T-helper 2 cell treated with Interferon-gamma antibody and Interleukin-4, amounts not matched to agents 5 μg/mL and 100 μg/mL, for 36 hours (primary cell): ENCODE measurements around the gene CAB39.

ENCODE experiments used
- DNase-seq: peaks from one replicate; pipeline ENCODE4 v3.0.0; 2021; ENCODE audit warnings: low spot score
- H3K27ac Mint-ChIP-seq: one replicate; pipeline ENCODE4 v1.8.0; 2021; ENCODE audit warnings: mild to moderate bottlenecking, mixed read lengths
- H3K27me3 Mint-ChIP-seq: one replicate; pipeline ENCODE4 v1.8.0; 2021; ENCODE audit warnings: low read depth, mixed read lengths
- H3K36me3 Mint-ChIP-seq: one replicate; pipeline ENCODE4 v1.8.0; 2021; ENCODE audit warnings: low read depth, mixed read lengths
- H3K4me1 Mint-ChIP-seq: one replicate; pipeline ENCODE4 v1.8.0; 2021; ENCODE audit warnings: low read depth, mixed read lengths
- H3K4me3 Mint-ChIP-seq: one replicate; pipeline ENCODE4 v1.8.0; 2022; ENCODE audit warnings: mild to moderate bottlenecking, moderate library complexity, mixed read lengths
- H3K9me3 Mint-ChIP-seq: one replicate; pipeline ENCODE4 v1.8.0; 2021; ENCODE audit warnings: mixed read lengths

Gene CAB39

GRCh38 chr2:230735884-230736283 is 23.2 kb downstream of the CAB39 start:
- Mint-ChIP-seq H3K36me3 (peaks cover 47% of the 10 kb centered on the region), H3K4me3 (peak overlapping the region; percentile 50), H3K27me3 (no peaks in the 10 kb centered on the region), H3K9me3 (no peaks in the 10 kb centered on the region), H3K4me1 (peaks cover 69% of the 10 kb centered on the region), H3K27ac (peak overlapping the region; percentile 59)
- DNase-seq = no peak

GRCh38 chr2:230737300-230737699 is 24.7 kb downstream of the CAB39 start:
- DNase-seq = no peak
- Mint-ChIP-seq H3K36me3 (peaks cover 49% of the 10 kb centered on the region), H3K27ac (peak overlapping the region; percentile 41), H3K4me3 (peak overlapping the region; percentile 9), H3K4me1 (peaks cover 65% of the 10 kb centered on the region), H3K27me3 (no peaks in the 10 kb centered on the region), H3K9me3 (no peaks in the 10 kb centered on the region)

GRCh38 chr2:230737791-230738226 is 25.2 kb downstream of the CAB39 start:
- Mint-ChIP-seq H3K4me1 (peaks cover 61% of the 10 kb centered on the region), H3K27ac (peak overlapping the region; percentile 41), H3K4me3 (peak overlapping the region; percentile 12), H3K9me3 (no peaks in the 10 kb centered on the region), H3K27me3 (no peaks in the 10 kb centered on the region), H3K36me3 (peaks cover 50% of the 10 kb centered on the region)
- DNase-seq = no peak

GRCh38 chr2:230738391-230738811 is 25.8 kb downstream of the CAB39 start:
- peaks cover 59% of the 10 kb centered on the region for H3K4me1 Mint-ChIP-seq
- no peaks in the 10 kb centered on the region for H3K27me3 Mint-ChIP-seq
- DNase-seq = no peak
- H3K4me3 Mint-ChIP-seq = peak overlapping the region; percentile 22
- H3K36me3 Mint-ChIP-seq = peaks cover 53% of the 10 kb centered on the region
- H3K27ac Mint-ChIP-seq = peak overlapping the region; percentile 41
- no peaks in the 10 kb centered on the region for H3K9me3 Mint-ChIP-seq

- Mint-ChIP-seq H3K4me1 (peaks cover 54% of the 10 kb centered on the region), H3K4me3 (peak overlapping the region; percentile 22), H3K9me3 (no peaks in the 10 kb centered on the region), H3K27me3 (no peaks in the 10 kb centered on the region), H3K36me3 (peaks cover 54% of the 10 kb centered on the region), H3K27ac (no peak overlapping the region)
- DNase-seq = no peak
These were observed 26.3 kb downstream of the CAB39 start for GRCh38 chr2:230738924-230739323.

GRCh38 chr2:230739961-230740360 is 27.3 kb downstream of the CAB39 start:
- no peak for DNase-seq
- Mint-ChIP-seq H3K36me3 (peaks cover 45% of the 10 kb centered on the region), H3K27me3 (no peaks in the 10 kb centered on the region), H3K27ac (peak overlapping the region; percentile 3), H3K9me3 (no peaks in the 10 kb centered on the region), H3K4me1 (peaks cover 44% of the 10 kb centered on the region), H3K4me3 (no peak overlapping the region)

GRCh38 chr2:230742781-230743180 is 30.1 kb downstream of the CAB39 start:
- no peak overlapping the region for H3K4me3 Mint-ChIP-seq

GRCh38 chr2:230746213-230746612 is 33.6 kb downstream of the CAB39 start:
- Mint-ChIP-seq H3K4me1 (peaks cover 41% of the 10 kb centered on the region), H3K27me3 (no peaks in the 10 kb centered on the region), H3K9me3 (no peaks in the 10 kb centered on the region), H3K36me3 (peaks cover 52% of the 10 kb centered on the region), H3K4me3 (no peak overlapping the region), H3K27ac (no peak overlapping the region)
- no peak for DNase-seq

More at GRCh38 chr2:230742781-230743180, 30.1 kb downstream of the CAB39 start:
- Mint-ChIP-seq H3K9me3 (no peaks in the 10 kb centered on the region), H3K27ac (no peak overlapping the region), H3K4me1 (peaks cover 42% of the 10 kb centered on the region), H3K27me3 (no peaks in the 10 kb centered on the region), H3K36me3 (peaks cover 57% of the 10 kb centered on the region)
- DNase-seq = no peak

GRCh38 chr2:230748087-230748486 is 35.4 kb downstream of the CAB39 start:
- H3K27me3 Mint-ChIP-seq = no peaks in the 10 kb centered on the region
- no peak overlapping the region for H3K4me3 Mint-ChIP-seq
- no peaks in the 10 kb centered on the region for H3K9me3 Mint-ChIP-seq
- no peak for DNase-seq
- H3K4me1 Mint-ChIP-seq = peaks cover 50% of the 10 kb centered on the region
- peaks cover 55% of the 10 kb centered on the region for H3K36me3 Mint-ChIP-seq
- H3K27ac Mint-ChIP-seq = peak overlapping the region; percentile 64

- Mint-ChIP-seq H3K4me1 (peaks cover 53% of the 10 kb centered on the region), H3K36me3 (peaks cover 51% of the 10 kb centered on the region), H3K4me3 (no peak overlapping the region), H3K9me3 (no peaks in the 10 kb centered on the region), H3K27me3 (no peaks in the 10 kb centered on the region), H3K27ac (no peak overlapping the region)
- no peak for DNase-seq
These were observed 36.5 kb downstream of the CAB39 start for GRCh38 chr2:230749111-230749510.

GRCh38 chr2:230751062-230751461 is 38.4 kb downstream of the CAB39 start:
- H3K27ac Mint-ChIP-seq = peak overlapping the region; percentile 33

GRCh38 chr2:230754200-230754599 is 41.6 kb downstream of the CAB39 start:
- H3K4me1 Mint-ChIP-seq = peaks cover 63% of the 10 kb centered on the region

More at GRCh38 chr2:230751062-230751461, 38.4 kb downstream of the CAB39 start:
- no peaks in the 10 kb centered on the region for H3K27me3 Mint-ChIP-seq
- peaks cover 61% of the 10 kb centered on the region for H3K4me1 Mint-ChIP-seq
- peaks cover 58% of the 10 kb centered on the region for H3K36me3 Mint-ChIP-seq
- peak; percentile 45 for DNase-seq
- no peak overlapping the region for H3K4me3 Mint-ChIP-seq
- no peaks in the 10 kb centered on the region for H3K9me3 Mint-ChIP-seq

GRCh38 chr2:230757476-230757875 is 44.8 kb downstream of the CAB39 start:
- H3K9me3 Mint-ChIP-seq = no peaks in the 10 kb centered on the region
- no peak for DNase-seq
- peak overlapping the region; percentile 36 for H3K4me3 Mint-ChIP-seq
- peaks cover 55% of the 10 kb centered on the region for H3K36me3 Mint-ChIP-seq
- peak overlapping the region; percentile 33 for H3K27ac Mint-ChIP-seq
- H3K4me1 Mint-ChIP-seq = peaks cover 65% of the 10 kb centered on the region
- no peaks in the 10 kb centered on the region for H3K27me3 Mint-ChIP-seq

More at GRCh38 chr2:230754200-230754599, 41.6 kb downstream of the CAB39 start:
- Mint-ChIP-seq H3K4me3 (no peak overlapping the region), H3K27ac (peak overlapping the region; percentile 53), H3K9me3 (no peaks in the 10 kb centered on the region), H3K27me3 (no peaks in the 10 kb centered on the region), H3K36me3 (peaks cover 48% of the 10 kb centered on the region)
- DNase-seq = no peak

GRCh38 chr2:230758566-230759480 is 46.2 kb downstream of the CAB39 start:
- peaks cover 60% of the 10 kb centered on the region for H3K4me1 Mint-ChIP-seq
- H3K27ac Mint-ChIP-seq = peak overlapping the region; percentile 63
- DNase-seq = no peak
- peaks cover 53% of the 10 kb centered on the region for H3K36me3 Mint-ChIP-seq
- no peaks in the 10 kb centered on the region for H3K9me3 Mint-ChIP-seq
- no peaks in the 10 kb centered on the region for H3K27me3 Mint-ChIP-seq
- peak overlapping the region; percentile 51 for H3K4me3 Mint-ChIP-seq
